Stimulated activated CD8-positive, alpha-beta memory T cell treated with anti-CD3 and anti-CD28 coated beads, Interleukin-15, amount 100 ng/mL, for 48 hours (primary cell): ENCODE measurements around the gene PPP3CA.
"Not testable (repeated sequence)": the region's sequence is repeated elsewhere in the genome, so short reads cannot be mapped to it uniquely, and the experiment has no call there.

ENCODE experiments used
- DNase-seq, 2 donors: peaks; one replicate each; pipeline ENCODE4 v3.0.0-alpha.2; 2020; ENCODE audit warnings: low read depth in 2 of 2

The PPP3CA gene

DNA sequence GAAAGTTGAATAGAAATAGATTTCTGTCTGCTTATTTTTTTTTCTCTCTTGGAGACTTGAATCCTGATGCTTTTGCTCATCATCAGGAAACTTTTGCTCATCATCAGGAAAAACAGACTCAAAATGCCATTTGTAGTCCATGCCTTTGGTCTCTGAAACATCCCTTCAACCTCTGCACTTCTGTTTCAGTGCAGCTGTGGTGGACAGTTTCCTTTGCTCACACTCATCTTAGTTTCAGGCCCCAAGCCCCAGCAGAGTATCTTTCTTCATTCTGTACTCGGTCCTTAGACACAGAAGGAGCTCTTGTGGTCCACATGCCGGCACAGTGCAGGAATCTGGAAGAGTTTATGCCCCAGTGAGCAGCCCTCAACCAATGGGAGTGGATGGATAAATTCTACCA, 337.9 kb downstream of the PPP3CA start:
- DNase-seq: no peak

DNA sequence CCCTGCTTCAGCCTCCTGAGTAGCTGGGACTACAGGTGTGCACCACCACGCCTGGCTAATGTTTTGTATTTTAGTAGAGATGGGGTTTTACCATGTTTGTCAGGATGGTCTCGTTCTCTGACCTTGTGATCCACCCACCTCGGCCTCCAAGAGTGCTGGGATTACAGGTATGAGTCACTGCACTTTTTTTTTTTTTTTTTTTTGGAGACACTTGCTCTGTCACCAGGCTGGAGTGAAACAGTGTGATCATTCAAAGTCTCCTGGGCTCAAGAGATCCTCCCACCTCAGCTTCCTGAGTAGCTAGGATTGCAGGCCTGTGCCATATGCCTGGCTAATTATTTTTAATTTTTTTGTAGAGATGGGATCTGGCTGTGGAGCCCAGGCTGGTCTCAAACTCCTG, 338.8 kb downstream of the PPP3CA start:
- DNase-seq: no peak

DNA sequence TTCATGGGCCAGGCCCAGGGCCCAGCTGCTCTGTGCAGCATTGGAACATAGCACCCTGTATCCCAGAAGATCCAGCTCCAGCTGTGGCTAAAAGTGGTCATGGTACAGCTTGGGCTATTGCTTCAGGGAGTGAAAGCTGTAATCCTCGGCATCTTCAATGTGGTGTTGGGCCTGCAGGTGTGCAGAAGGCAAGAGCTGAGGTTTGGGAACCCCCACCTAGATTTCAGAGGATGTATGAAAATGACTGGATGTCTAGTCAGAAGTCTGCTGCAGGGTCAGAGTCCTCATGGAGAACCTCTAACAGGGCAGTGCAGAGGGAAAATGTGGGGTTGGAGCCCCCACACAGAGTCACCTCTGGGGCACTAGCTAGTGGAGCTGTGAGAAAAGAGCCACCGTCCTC, 341.7 kb downstream of the PPP3CA start:
- DNase-seq: no peak

- no peak for DNase-seq
Measured at GRCh38 chr4:101000496-101000895, 346.8 kb downstream of the PPP3CA start.

- DNase-seq: no peak
Measured at GRCh38 chr4:100995671-100996070, 351.7 kb downstream of the PPP3CA start.

GRCh38 chr4:100995002-100995401, 352.3 kb downstream of the PPP3CA start:
- DNase-seq: not testable (repeated sequence)

DNA sequence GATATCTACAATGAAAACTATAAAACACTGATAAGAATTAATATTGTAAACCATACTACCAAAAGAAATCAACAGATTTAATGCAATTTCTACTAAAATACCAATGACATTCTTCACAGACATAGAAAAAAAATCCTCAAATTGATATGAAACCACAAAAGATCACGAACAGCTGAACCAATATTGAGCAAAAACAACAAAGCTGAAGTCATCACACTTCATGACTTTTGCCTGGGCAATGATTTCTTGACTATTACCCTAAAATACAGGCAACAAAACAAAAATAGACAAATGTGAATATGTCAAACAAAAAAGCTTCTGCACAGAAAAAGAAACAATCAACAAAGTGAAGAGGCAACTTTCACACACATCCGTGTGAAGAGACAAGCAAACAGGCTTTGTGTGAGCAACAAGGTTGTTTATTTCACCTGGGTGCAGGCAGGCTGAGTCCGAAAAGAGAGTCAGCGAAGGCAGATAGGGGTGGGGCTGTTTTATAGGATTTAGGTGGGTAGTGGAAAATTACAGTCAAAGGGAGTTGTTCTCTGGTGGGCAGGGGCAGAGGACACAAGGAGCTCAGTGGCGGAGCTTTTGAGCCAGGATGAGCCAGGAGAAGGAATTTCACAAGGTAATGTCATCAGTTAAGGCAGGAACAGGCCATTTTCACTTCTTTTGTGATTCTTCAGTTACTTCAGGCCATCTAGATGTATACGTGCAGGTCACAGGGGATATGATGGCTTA, 355.8 kb downstream of the PPP3CA start:
- DNase-seq: not testable (repeated sequence)

DNA sequence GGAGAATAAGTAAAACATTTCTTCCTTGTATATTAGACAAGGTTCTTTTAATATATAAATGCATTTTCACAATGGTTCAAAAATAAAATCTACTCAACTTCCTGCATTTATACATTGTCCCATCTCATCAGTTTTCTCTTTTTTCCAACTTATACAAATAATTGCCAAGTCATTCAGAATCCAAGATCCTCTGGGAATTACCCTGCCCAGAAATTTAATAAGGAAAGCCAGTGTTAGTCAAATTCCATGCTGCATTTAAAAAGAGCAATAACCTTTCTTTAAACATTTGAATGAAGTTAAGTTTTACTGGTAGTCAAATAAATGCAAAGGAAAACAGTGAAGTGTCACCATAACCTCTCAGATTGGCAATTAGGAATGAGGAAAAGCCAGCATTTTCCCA, 357.9 kb downstream of the PPP3CA start:
- no peak for DNase-seq

GRCh38 chr4:100988876-100989275, 358.4 kb downstream of the PPP3CA start:
- no peak for DNase-seq

DNA sequence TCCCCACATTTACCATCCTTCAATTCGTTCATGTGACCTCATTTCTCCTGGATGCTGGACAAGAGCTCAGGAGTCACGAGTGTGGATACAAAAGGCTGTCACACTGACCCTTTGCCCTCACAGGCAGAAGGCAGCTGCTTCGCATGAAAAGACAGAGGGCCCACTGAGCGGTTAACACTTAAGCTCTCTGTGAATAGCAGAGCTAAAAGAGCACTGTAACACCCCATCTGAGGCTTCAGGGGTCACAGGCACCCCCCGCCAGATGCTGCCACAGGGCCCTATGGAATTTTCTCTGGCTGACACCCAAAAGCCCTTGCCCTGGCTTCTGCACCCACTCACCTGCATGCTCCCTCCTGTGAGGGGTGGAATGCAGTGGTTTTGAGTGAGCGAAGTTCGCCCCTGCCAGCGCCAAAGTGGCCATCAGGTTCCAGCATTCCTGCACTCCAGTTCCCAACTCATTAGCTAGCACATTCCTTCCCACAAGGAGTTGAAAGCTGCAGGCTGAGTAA, 360.9 kb downstream of the PPP3CA start:
- no peak for DNase-seq

DNA sequence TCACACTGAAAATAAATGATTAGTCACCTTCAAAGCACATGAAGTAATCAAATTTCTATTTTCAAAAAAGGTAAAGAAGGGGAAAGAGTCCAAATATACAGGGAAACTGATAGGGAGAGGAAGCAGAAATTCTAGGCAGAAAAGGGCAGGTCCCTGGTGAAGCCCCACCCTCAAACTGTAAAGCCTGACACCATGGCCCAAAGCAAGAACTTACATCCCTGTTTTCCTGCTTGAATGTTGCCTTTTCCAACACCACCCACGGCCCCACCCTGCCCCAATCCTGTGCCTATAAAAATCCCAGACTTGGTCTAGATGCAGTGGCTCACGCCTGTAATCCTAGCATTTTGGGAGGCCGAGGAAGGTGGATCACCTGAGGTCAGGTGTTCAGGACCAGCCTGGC, 361.8 kb downstream of the PPP3CA start:
- no peak for DNase-seq

- DNase-seq: no peak
Measured at GRCh38 chr4:100984901-100985300, 362.4 kb downstream of the PPP3CA start.

- no peak for DNase-seq
Measured at GRCh38 chr4:100983426-100983825, 363.9 kb downstream of the PPP3CA start.

DNA sequence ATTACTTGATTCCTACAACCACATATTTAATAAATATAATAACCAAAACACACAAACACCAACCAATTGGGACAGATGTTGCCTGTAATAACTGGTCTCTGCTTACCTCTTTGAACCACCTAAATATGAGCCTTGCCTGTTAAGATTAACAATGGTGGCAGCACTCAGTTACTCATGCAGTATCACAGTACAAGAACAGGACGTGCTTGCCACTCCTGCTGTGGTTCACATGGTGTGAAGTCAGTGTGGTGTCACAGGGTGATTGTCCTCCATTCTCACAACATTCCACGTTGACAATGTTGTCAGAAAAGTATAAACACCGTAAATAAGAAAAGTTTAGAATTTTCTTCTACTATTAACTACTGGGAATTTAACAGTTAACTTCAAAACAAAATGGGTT, 365.0 kb downstream of the PPP3CA start:
- DNase-seq: no peak

DNA sequence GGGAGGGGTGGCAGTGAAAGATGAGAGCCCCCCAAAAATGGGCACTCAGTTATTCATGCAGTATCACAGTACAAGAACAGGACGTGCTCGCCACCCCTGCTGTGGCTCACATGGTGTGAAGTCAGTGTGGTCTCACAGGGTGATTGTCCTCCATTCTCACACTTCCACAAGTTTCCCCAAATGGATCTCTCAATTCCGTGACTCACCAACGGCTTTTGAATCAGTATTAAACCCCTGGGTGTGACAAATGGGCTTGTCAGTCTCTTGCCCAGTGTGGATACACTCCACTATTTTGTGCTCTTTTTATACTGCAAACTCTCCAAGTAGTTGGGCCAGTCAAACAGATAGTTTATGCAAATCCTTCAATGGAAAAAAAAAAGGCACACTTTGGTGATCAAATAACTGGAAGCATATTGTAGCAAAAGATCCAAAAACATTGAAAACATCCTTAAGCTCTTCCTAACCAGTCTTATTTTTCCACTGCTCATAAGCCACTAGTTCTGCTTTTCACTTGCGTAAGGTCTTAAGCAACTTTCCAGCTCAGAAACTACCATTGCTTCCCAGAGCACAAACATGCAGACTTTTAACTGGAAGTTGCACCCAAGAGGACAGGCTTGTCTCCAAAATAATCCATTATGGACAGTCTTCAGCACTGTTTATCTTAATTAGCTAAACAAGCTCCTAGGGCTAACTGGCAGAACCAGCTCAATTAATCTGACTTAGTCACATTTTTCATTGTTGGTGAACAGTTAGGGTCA, 365.7 kb downstream of the PPP3CA start:
- DNase-seq: no peak

DNA sequence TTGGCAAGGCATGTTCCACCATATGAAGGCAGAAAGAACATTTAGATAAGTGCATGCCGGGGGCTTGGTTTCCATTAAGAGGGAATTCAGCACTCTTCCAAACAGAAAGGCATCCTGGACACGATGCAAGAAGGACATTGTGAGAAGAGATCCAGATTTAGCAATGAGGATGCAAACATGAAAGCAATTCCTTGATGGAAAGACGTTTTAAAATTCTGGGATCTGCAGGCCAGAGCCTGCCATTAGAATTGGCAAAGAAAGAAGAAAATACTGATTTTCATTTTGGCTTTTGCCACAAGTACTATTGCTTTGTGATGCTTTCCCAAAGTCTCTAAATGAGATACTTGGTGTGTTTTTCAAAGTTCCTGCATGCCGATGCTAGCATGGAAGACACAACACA, 367.6 kb downstream of the PPP3CA start:
- no peak for DNase-seq

DNA sequence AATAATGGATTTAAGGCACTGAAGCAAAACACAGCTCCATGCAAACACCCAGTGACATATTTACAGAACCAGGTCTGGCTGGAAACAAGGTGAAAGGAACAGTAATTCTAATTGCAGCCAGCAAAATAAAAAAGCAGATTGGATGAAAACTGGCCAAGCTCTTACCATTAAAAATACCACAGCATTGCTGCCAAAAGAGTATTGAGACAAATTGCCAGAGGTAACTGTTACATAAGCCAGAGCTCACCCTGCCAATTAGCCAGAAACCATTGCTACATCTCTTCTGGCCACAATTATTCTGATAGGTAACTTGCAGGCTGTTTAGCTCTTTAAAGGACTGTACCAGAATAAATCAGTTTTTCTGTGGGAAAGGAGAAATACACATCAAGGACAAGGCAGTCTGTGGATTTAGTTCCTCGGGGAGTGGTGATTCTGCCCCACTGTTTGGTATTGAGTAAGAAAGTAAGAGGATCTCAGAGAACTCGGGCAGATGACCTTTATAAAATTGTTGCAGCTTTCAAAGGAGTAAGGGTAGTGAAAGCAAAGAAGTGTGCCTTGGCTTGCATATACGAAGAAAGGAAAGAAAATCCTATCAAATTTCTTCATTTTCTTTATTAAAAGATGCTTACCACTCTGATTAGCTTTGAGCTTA, 369.5 kb downstream of the PPP3CA start:
- DNase-seq: no peak

- no peak for DNase-seq
Measured at GRCh38 chr4:100977274-100977673, 370.1 kb downstream of the PPP3CA start.
